Neural cell (in vitro differentiated cells): ENCODE measurements around the gene REEP1. TPM values are rescaled to one million over a fixed set of nuclear protein-coding genes. Genes with fewer than 3 reads are reported as not detected.

Experiments
- H2AFZ ChIP-seq: fragments of 200-600, 300-800 bp; sonication (generic), shearing (Covaris generic); 2 replicates; pipeline ENCODE4 v1.6.0; 2014; ENCODE audit warnings: low read depth, mild to moderate bottlenecking, antibody characterized with exemption, low read length, moderate library complexity
- H3F3A ChIP-seq: fragments of 200-600 bp; shearing (Covaris generic); 2 replicates; pipeline ENCODE4 v1.6.1; 2016; ENCODE audit warnings: mild to moderate bottlenecking, moderate library complexity, mixed read lengths, antibody characterized with exemption, low read length; ENCODE audit not compliant: insufficient read depth, poor library complexity, severe bottlenecking
- H3K27ac ChIP-seq: fragments of 200-600, 300-800 bp; sonication (generic), shearing (Covaris generic); 2 replicates; pipeline ENCODE4 v1.5.1; 2014; ENCODE audit warnings: mild to moderate bottlenecking, low read length, moderate library complexity
- H3K27me3 ChIP-seq: fragments of 300-800, 200-600 bp; sonication (generic), shearing (Covaris generic); 2 replicates; pipeline ENCODE4 v1.6.0; 2014; ENCODE audit warnings: mild to moderate bottlenecking, low read depth, low read length, moderate library complexity; ENCODE audit not compliant: insufficient read depth
- H3K36me3 ChIP-seq: fragments of 300-800, 200-600 bp; sonication (generic), shearing (Covaris generic); 2 replicates; pipeline ENCODE4 v1.5.1; 2014; ENCODE audit warnings: mild to moderate bottlenecking, antibody characterized with exemption, low read length, moderate library complexity; ENCODE audit not compliant: insufficient read depth
- H3K4me2 ChIP-seq: fragments of 300-800, 200-600 bp; sonication (generic), shearing (Covaris generic); 2 replicates; pipeline ENCODE4 v1.6.0; 2014; ENCODE audit warnings: mild to moderate bottlenecking, low read length
- H3K4me3 ChIP-seq: fragments of 300-800, 200-600 bp; sonication (generic), shearing (Covaris generic); 2 replicates; pipeline ENCODE4 v1.5.1; 2014; ENCODE audit warnings: mild to moderate bottlenecking, low read length, moderate library complexity
- H3K79me2 ChIP-seq: fragments of 200-600 bp; shearing (Covaris generic); replicated peaks from 2 replicates; pipeline ENCODE4 v1.6.0; 2014; ENCODE audit warnings: mild to moderate bottlenecking, low read length, moderate library complexity; ENCODE audit not compliant: insufficient read depth
- H3K9ac ChIP-seq: fragments of 300-800, 200-600 bp; sonication (generic), shearing (Covaris generic); 2 replicates; pipeline ENCODE4 v1.6.1; 2016; ENCODE audit warnings: mild to moderate bottlenecking, low read length, mixed read lengths
- H3K9me2 ChIP-seq: fragments of 200-600 bp; shearing (Covaris generic); 2 replicates; pipeline ENCODE4 v1.6.1; 2016; ENCODE audit warnings: mild to moderate bottlenecking, low read length, mixed read lengths; ENCODE audit not compliant: insufficient read depth
- H3K9me3 ChIP-seq: fragments of 200-600, 300-800 bp; sonication (generic), shearing (Covaris generic); 2 replicates; pipeline ENCODE4 v1.6.1; 2016; ENCODE audit warnings: mild to moderate bottlenecking, mixed run types, low read length, moderate library complexity, mixed read lengths
- H4K20me1 ChIP-seq: fragments of 200-600 bp; shearing (Covaris generic); 2 replicates; pipeline ENCODE4 v1.6.1; 2016; ENCODE audit warnings: mild to moderate bottlenecking, mixed run types; ENCODE audit not compliant: insufficient read depth
- EP300 ChIP-seq: fragments of 450-650 bp; conservative IDR thresholded peaks from 2 replicates; pipeline ENCODE4 v1.6.1; 2014; ENCODE audit warnings: antibody characterized with exemption, mild to moderate bottlenecking, moderate library complexity; ENCODE audit not compliant: poor library complexity, severe bottlenecking
- EZH2 ChIP-seq: fragments of 200-600, 300-800 bp; shearing (Covaris generic), sonication (generic); IDR thresholded peaks from 2 replicates; pipeline ENCODE4 v1.6.1; 2014; ENCODE audit warnings: antibody characterized with exemption, low read length, borderline replicate concordance, mild to moderate bottlenecking; ENCODE audit not compliant: insufficient read depth, poor library complexity, severe bottlenecking
- MXI1 ChIP-seq: fragments of 450-650 bp; conservative IDR thresholded peaks from 2 replicates; pipeline ENCODE4 v1.6.1; 2014; ENCODE audit warnings: antibody characterized with exemption, mild to moderate bottlenecking; ENCODE audit not compliant: poor library complexity, severe bottlenecking
- POLR2AphosphoS5 ChIP-seq: IDR thresholded peaks from 2 replicates; pipeline ENCODE4 v1.6.1; 2012
- RAD21 ChIP-seq: fragments of 450-650 bp; conservative IDR thresholded peaks from 2 replicates; pipeline ENCODE4 v1.6.1; 2014; ENCODE audit warnings: antibody characterized with exemption, mild to moderate bottlenecking, moderate library complexity
- SMC3 ChIP-seq: fragments of 450-650 bp; conservative IDR thresholded peaks from 2 replicates; pipeline ENCODE4 v1.6.1; 2014; ENCODE audit warnings: antibody characterized with exemption, mild to moderate bottlenecking, moderate library complexity; ENCODE audit not compliant: poor library complexity
- TAF1 ChIP-seq: IDR thresholded peaks from 2 replicates; pipeline ENCODE4 v1.6.1; 2012; ENCODE audit warnings: low read depth
- polyA plus RNA-seq: library from polyadenylated mRNA; depleted of rRNA; stranded (reverse); fragments of >200 nt; gene quantifications from 2 replicates; pipeline ENCODE4 v1.2.3, GENCODE V29; 2014
- TF ChIP-seq, protein P1 (sequence below): IDR thresholded peaks from 2 replicates; pipeline ENCODE4 v1.6.1; 2012; ENCODE audit warnings: borderline replicate concordance
- TF ChIP-seq, protein P2 (sequence below): fragments of 450-650 bp; IDR thresholded peaks from 2 replicates; pipeline ENCODE4 v1.5.1; 2014; ENCODE audit warnings: antibody characterized with exemption, mild to moderate bottlenecking, moderate library complexity; ENCODE audit not compliant: poor library complexity, severe bottlenecking

The REEP1 gene
- polyA plus RNA-seq, 1 donor from 2014 or later: 121 TPM

DNA sequence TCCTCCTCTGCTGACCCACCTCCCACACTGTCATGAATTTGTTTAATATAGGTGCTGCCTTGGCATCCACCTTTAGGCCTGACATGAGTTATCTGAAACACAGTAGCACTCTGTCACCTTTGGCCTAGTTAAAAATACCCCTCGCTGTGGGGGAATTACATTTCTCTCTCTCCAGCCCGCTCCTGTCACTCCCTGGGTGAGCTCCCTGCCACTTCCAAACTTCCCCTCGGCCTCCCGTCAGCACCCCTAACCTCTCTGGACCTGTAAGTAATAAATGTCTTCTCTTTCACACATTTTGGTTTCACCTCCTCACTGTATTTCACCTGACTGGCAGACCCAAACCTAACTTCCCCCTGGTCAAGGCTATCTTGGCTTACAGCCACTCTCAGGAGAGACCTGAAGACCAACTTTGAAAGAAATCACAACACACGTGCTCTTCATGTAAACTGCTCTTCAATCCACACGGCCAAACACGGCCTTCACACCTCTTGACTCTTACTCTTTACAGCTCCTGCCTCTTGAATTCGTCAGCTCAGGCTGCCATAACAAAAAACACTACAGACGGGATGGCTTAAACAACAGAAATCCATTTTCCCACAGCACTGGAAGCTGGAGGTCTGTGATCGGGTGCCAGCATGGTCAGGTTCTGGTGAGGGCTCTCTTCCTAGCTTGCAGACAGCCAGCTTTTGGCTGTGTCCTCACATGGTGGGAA, 28.3 kb downstream of the REEP1 start:
- H4K20me1 ChIP-seq: no peaks in the 10 kb centered on the region
- no peaks in the 10 kb centered on the region for H3K9me3 ChIP-seq
- no peaks in the 10 kb centered on the region for H3K9me2 ChIP-seq
- no peak overlapping the region for H3K27ac ChIP-seq
- TF ChIP-seq TAF1 (no peak), POLR2AphosphoS5 (no peak), EP300 (no peak), RAD21 (no peak), MXI1 (no peak), EZH2 (no peak), SMC3 (no peak)
- TF ChIP-seq, protein P1, sequence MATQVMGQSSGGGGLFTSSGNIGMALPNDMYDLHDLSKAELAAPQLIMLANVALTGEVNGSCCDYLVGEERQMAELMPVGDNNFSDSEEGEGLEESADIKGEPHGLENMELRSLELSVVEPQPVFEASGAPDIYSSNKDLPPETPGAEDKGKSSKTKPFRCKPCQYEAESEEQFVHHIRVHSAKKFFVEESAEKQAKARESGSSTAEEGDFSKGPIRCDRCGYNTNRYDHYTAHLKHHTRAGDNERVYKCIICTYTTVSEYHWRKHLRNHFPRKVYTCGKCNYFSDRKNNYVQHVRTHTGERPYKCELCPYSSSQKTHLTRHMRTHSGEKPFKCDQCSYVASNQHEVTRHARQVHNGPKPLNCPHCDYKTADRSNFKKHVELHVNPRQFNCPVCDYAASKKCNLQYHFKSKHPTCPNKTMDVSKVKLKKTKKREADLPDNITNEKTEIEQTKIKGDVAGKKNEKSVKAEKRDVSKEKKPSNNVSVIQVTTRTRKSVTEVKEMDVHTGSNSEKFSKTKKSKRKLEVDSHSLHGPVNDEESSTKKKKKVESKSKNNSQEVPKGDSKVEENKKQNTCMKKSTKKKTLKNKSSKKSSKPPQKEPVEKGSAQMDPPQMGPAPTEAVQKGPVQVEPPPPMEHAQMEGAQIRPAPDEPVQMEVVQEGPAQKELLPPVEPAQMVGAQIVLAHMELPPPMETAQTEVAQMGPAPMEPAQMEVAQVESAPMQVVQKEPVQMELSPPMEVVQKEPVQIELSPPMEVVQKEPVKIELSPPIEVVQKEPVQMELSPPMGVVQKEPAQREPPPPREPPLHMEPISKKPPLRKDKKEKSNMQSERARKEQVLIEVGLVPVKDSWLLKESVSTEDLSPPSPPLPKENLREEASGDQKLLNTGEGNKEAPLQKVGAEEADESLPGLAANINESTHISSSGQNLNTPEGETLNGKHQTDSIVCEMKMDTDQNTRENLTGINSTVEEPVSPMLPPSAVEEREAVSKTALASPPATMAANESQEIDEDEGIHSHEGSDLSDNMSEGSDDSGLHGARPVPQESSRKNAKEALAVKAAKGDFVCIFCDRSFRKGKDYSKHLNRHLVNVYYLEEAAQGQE: no peak
- TF ChIP-seq, protein P2, sequence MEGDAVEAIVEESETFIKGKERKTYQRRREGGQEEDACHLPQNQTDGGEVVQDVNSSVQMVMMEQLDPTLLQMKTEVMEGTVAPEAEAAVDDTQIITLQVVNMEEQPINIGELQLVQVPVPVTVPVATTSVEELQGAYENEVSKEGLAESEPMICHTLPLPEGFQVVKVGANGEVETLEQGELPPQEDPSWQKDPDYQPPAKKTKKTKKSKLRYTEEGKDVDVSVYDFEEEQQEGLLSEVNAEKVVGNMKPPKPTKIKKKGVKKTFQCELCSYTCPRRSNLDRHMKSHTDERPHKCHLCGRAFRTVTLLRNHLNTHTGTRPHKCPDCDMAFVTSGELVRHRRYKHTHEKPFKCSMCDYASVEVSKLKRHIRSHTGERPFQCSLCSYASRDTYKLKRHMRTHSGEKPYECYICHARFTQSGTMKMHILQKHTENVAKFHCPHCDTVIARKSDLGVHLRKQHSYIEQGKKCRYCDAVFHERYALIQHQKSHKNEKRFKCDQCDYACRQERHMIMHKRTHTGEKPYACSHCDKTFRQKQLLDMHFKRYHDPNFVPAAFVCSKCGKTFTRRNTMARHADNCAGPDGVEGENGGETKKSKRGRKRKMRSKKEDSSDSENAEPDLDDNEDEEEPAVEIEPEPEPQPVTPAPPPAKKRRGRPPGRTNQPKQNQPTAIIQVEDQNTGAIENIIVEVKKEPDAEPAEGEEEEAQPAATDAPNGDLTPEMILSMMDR: no peak
- no peak overlapping the region for H3K9ac ChIP-seq
- H3K36me3 ChIP-seq: no peaks in the 10 kb centered on the region
- no peak overlapping the region for H2AFZ ChIP-seq
- H3K4me3 ChIP-seq: no peak overlapping the region
- H3F3A ChIP-seq: no peaks in the 10 kb centered on the region
- no peaks in the 10 kb centered on the region for H3K79me2 ChIP-seq
- no peak overlapping the region for H3K4me2 ChIP-seq
- no peaks in the 10 kb centered on the region for H3K27me3 ChIP-seq

DNA sequence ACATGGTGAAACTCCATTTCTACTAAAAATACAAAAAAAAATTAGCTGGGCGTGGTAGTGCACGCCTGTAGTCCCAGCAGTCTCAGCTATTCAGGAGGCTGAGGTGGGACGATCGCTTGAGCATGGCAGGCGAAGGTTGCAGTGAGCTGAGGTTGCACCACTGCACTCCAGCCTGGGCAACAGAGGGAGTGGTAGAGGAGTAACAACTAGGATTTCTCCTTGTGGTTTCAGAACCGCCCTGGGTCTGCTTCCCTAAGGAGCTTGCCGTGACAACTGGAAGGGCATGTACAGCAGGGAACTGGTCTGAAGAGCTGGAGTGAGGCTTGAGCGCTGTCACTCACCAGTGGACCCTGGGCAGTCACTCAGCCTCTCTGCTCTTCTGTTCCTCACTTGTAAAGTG, 29.1 kb downstream of the REEP1 start:
- Histone ChIP-seq H3K9me3 (no peaks in the 10 kb centered on the region), H3K4me2 (no peak overlapping the region), H3F3A (no peaks in the 10 kb centered on the region), H3K9me2 (no peaks in the 10 kb centered on the region), H2AFZ (no peak overlapping the region), H3K36me3 (no peaks in the 10 kb centered on the region), H3K9ac (no peak overlapping the region), H3K27ac (no peak overlapping the region), H3K27me3 (no peaks in the 10 kb centered on the region), H3K79me2 (no peaks in the 10 kb centered on the region), H4K20me1 (no peaks in the 10 kb centered on the region), H3K4me3 (no peak overlapping the region)
- TF ChIP-seq POLR2AphosphoS5: no peak
